ENCODE measurements around the gene YAF2. TPM values are rescaled to one million over a fixed set of nuclear protein-coding genes. Genes with fewer than 3 reads are reported as not detected.
A peak's percentile ranks its signal among the peaks of the same experiment; 100 is the strongest.

YAF2 gene
- total RNA-seq, 2 experiments from 2014 or later: 53.6 to 54.7 TPM

GRCh38 chr12:42126963-42127362 is 111.1 kb downstream of the YAF2 start:
- ChIA-PET POLR2A (no interaction called here), CTCF (no interaction called here)
- Mint-ChIP-seq H3K27ac (no peak overlapping the region), H3K4me1 (ENCODE audit: low read depth) (peaks cover 31% of the 10 kb centered on the region), H3K36me3 (ENCODE audit: low read depth) (no peaks in the 10 kb centered on the region), H3K9me3 (no peaks in the 10 kb centered on the region), H3K27me3 (no peaks in the 10 kb centered on the region), H3K4me3 (no peak overlapping the region)
- intact Hi-C loops (cut with DNase I, micrococcal nuclease): loop anchor here in 1 of 2 experiments (5.0 kb wide), 2 partner anchors 205 to 245 kb away; no protein-coding TSS in a partner anchor
- TF ChIP-seq, protein P1, sequence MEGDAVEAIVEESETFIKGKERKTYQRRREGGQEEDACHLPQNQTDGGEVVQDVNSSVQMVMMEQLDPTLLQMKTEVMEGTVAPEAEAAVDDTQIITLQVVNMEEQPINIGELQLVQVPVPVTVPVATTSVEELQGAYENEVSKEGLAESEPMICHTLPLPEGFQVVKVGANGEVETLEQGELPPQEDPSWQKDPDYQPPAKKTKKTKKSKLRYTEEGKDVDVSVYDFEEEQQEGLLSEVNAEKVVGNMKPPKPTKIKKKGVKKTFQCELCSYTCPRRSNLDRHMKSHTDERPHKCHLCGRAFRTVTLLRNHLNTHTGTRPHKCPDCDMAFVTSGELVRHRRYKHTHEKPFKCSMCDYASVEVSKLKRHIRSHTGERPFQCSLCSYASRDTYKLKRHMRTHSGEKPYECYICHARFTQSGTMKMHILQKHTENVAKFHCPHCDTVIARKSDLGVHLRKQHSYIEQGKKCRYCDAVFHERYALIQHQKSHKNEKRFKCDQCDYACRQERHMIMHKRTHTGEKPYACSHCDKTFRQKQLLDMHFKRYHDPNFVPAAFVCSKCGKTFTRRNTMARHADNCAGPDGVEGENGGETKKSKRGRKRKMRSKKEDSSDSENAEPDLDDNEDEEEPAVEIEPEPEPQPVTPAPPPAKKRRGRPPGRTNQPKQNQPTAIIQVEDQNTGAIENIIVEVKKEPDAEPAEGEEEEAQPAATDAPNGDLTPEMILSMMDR (IDR thresholded peaks at IDR 0.05): no peak
- DNase-seq (peak in 2 of 14 experiments; percentile 19 to 22), ATAC-seq (ENCODE audit: poor library complexity) (no peak)
- Histone ChIP-seq H3K4me1 (ENCODE audit: insufficient read depth, low read length) (no peaks in the 10 kb centered on the region), H3K36me3 (ENCODE audit: insufficient read depth, low read length) (no peaks in the 10 kb centered on the region), H3K27ac (ENCODE audit: low read depth in 1 of 2, low read length in 2 of 2) (no peak overlapping the region), H3K27me3 (ENCODE audit: control insufficient read depth in 1 of 2, insufficient read depth in 2 of 2, low read length in 2 of 2) (no peaks in the 10 kb centered on the region), H3K9me3 (ENCODE audit: control insufficient read depth in 1 of 2, insufficient read depth in 1 of 2, low read length in 2 of 2) (no peaks in the 10 kb centered on the region), H3K4me3 (ENCODE audit: low read length) (no peak overlapping the region)

DNA sequence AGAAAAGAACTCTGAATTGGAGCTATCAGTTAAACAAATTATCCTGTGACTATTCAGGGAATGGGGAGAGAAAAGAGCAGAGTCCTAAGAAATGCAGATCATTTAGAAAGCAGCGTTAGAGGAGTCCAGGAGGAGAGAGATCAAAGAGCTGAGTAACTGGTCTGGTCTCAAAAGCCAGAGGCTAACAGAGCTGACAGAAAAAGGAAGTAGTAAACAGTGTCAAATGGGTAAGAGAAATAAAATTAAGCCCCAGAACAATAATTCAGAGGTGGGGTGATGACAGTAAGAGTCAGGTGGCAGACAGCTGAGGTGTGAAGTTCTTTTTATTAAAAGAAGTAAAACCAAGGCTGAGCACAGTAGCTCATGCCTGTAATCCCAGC is 112.7 kb downstream of the YAF2 start:
- no peaks in the 10 kb centered on the region for H3K36me3 ChIP-seq (ENCODE audit: insufficient read depth, low read length)
- H3K27ac ChIP-seq (ENCODE audit: low read depth in 1 of 2, low read length in 2 of 2): no peak overlapping the region
- H3K4me3 Mint-ChIP-seq: no peak overlapping the region
- no peaks in the 10 kb centered on the region for H3K9me3 ChIP-seq (ENCODE audit: control insufficient read depth in 1 of 2, insufficient read depth in 1 of 2, low read length in 2 of 2)
- H3K4me1 Mint-ChIP-seq (ENCODE audit: low read depth): peaks cover 21% of the 10 kb centered on the region
- CTCF ChIA-PET: interaction anchor here (1.0 kb wide), 1 partner anchor 247 kb away, joined by 3 read pairs; no protein-coding TSS in a partner anchor
- no peaks in the 10 kb centered on the region for H3K4me1 ChIP-seq (ENCODE audit: insufficient read depth, low read length)
- no peaks in the 10 kb centered on the region for H3K9me3 Mint-ChIP-seq
- no peaks in the 10 kb centered on the region for H3K27me3 ChIP-seq (ENCODE audit: control insufficient read depth in 1 of 2, insufficient read depth in 2 of 2, low read length in 2 of 2)
- POLR2A ChIA-PET: no interaction called here
- TF ChIP-seq, protein P1 (IDR thresholded peaks at IDR 0.05): no peak
- intact Hi-C loops (cut with DNase I, micrococcal nuclease): loop anchor here in 1 of 2 experiments (5.0 kb wide), 2 partner anchors 207 to 247 kb away; no protein-coding TSS in a partner anchor
- H3K4me3 ChIP-seq (ENCODE audit: low read length): no peak overlapping the region
- DNase-seq (no peak), ATAC-seq (ENCODE audit: poor library complexity) (no peak)
- H3K27ac Mint-ChIP-seq: no peak overlapping the region
- H3K27me3 Mint-ChIP-seq: no peaks in the 10 kb centered on the region
- no peaks in the 10 kb centered on the region for H3K36me3 Mint-ChIP-seq (ENCODE audit: low read depth)

DNA sequence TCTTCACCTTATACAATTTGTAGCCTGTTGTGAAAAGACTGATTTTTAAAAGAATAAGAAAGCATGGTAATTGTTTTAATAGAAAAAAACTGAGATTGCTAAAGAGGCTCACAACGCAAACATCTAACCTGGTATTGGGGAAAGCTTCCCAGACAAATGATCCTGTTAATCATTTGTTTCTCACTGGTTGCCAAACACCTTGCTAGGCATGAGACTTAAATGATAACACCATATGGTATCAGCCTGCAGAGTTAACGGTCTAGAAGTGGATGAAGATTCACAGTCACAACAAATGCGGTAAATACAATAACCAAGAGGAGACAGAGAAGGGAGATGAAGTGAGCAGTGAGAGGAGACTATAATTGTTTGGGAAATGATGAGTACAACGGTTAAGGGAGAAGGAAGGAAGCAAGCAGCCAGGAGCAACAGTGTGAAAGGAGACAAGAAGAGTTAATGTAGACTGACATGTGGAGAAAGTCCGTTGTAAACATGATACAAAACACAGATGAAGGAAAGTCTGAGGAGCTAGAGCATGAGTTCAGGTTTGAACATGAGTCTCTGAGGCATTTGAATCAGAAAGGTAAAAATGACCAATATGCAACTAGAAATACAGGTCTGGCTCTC is 113.2 kb downstream of the YAF2 start:
- intact Hi-C loops (cut with DNase I, micrococcal nuclease): loop anchor here in 1 of 2 experiments (5.0 kb wide), 2 partner anchors 207 to 247 kb away; no protein-coding TSS in a partner anchor
- Histone ChIP-seq H3K9me3 (ENCODE audit: control insufficient read depth in 1 of 2, insufficient read depth in 1 of 2, low read length in 2 of 2) (no peaks in the 10 kb centered on the region), H3K27ac (ENCODE audit: low read depth in 1 of 2, low read length in 2 of 2) (no peak overlapping the region), H3K4me1 (ENCODE audit: insufficient read depth, low read length) (no peaks in the 10 kb centered on the region), H3K27me3 (ENCODE audit: control insufficient read depth in 1 of 2, insufficient read depth in 2 of 2, low read length in 2 of 2) (no peaks in the 10 kb centered on the region), H3K36me3 (ENCODE audit: insufficient read depth, low read length) (no peaks in the 10 kb centered on the region), H3K4me3 (ENCODE audit: low read length) (no peak overlapping the region)
- no peaks in the 10 kb centered on the region for H3K27me3 Mint-ChIP-seq
- ATAC-seq (ENCODE audit: poor library complexity) (no peak), DNase-seq (no peak)
- H3K9me3 Mint-ChIP-seq: no peaks in the 10 kb centered on the region
- no peak overlapping the region for H3K27ac Mint-ChIP-seq
- CTCF ChIA-PET: interaction anchor here (1.0 kb wide), 1 partner anchor 247 kb away, joined by 3 read pairs; no protein-coding TSS in a partner anchor
- POLR2A ChIA-PET: no interaction called here
- TF ChIP-seq, protein P1 (IDR thresholded peaks at IDR 0.05): no peak
- no peak overlapping the region for H3K4me3 Mint-ChIP-seq
- H3K36me3 Mint-ChIP-seq (ENCODE audit: low read depth): peaks cover 4% of the 10 kb centered on the region
- peaks cover 17% of the 10 kb centered on the region for H3K4me1 Mint-ChIP-seq (ENCODE audit: low read depth)

Data from CD4-positive, alpha-beta T cell (primary cell).